T-cell (primary cell): ENCODE data around the gene MECP2. TPM values are rescaled to one million over a fixed set of nuclear protein-coding genes. Genes with fewer than 3 reads are reported as not detected.
A peak's percentile ranks its signal among the peaks of the same experiment; 100 is the strongest.

Experiments used
- ATAC-seq, 4 experiments: fragments of 200-7000 bp in 3 of 4; fragments of 150-1000 bp in 1 of 4; cut with Tn5 transposase; replicated peaks in 1 of 4; 1 replicate in 3 of 4; 2 replicates in 1 of 4; pipeline ENCODE4 v1.10.0; 2021; ENCODE audit warnings: moderate library complexity in 3 of 4, mild to moderate bottlenecking in 2 of 4, moderate number of reproducible peaks in 1 of 4
- CTCF ChIA-PET, 2 donors: fragments of 300-600 bp; sonication (Branson Sonifier 250); formaldehyde crosslinking; loops; one replicate each; lab custom pipeline; 2022; ENCODE audit warnings: antibody characterized with exemption in 2 of 2; lab: Charles Lee
- POLR2A ChIA-PET, 2 donors: fragments of 300-600 bp; sonication (Branson Sonifier 250); formaldehyde crosslinking; loops; one replicate each; lab custom pipeline; 2022; ENCODE audit warnings: antibody characterized with exemption in 2 of 2; lab: Charles Lee
- DNase-seq, 35 experiments: peaks; one replicate each; pipeline versions ENCODE4 v3.0.0 to v3.0.0-alpha.2; 2013 to 2023
- H3K27ac ChIP-seq: one replicate; pipeline ENCODE4 v1.5.1; 2013; ENCODE audit warnings: low read length
- H3K27me3 ChIP-seq, 2 experiments: replicated peaks in 1 of 2; 1 replicate in 1 of 2; 2 replicates in 1 of 2; pipeline versions ENCODE4 v1.6.1 to v1.7.0; 2013; ENCODE audit warnings: low read length in 1 of 2, mixed read lengths in 1 of 2; ENCODE audit not compliant: control insufficient read depth in 2 of 2, insufficient read depth in 2 of 2; ENCODE audit errors: extremely low read depth in 1 of 2
- H3K36me3 ChIP-seq, 2 donors: 1 replicate in 1 of 2; 2 replicates in 1 of 2; pipeline versions ENCODE4 v1.6.1 to v1.7.0; 2013; ENCODE audit warnings: low read length in 1 of 2; ENCODE audit not compliant: control insufficient read depth in 2 of 2, insufficient read depth in 1 of 2; ENCODE audit errors: extremely low read depth in 1 of 2
- H3K4me1 ChIP-seq, 2 experiments: 1 replicate in 1 of 2; 2 replicates in 1 of 2; pipeline versions ENCODE4 v1.6.1 to v1.7.0; 2013; ENCODE audit warnings: low read length in 2 of 2, mixed read lengths in 1 of 2; ENCODE audit not compliant: insufficient read depth in 2 of 2, control insufficient read depth in 1 of 2; ENCODE audit errors: extremely low read depth in 1 of 2
- H3K4me3 ChIP-seq, 2 donors: 1 replicate in 1 of 2; 2 replicates in 1 of 2; pipeline versions ENCODE4 v1.5.1 to v1.7.0; 2013; ENCODE audit warnings: mild to moderate bottlenecking in 2 of 2, low read length in 1 of 2, moderate library complexity in 1 of 2; ENCODE audit not compliant: control insufficient read depth in 1 of 2; ENCODE audit errors: extremely low read depth in 1 of 2
- H3K9me3 ChIP-seq: 2 replicates; pipeline ENCODE4 v1.7.0; 2013
- H3K27ac Mint-ChIP-seq, 2 donors: one replicate each; pipeline ENCODE4 v1.8.0; 2020 to 2021; ENCODE audit warnings: mild to moderate bottlenecking in 2 of 2, mixed read lengths in 2 of 2
- H3K27me3 Mint-ChIP-seq, 2 donors: one replicate each; pipeline ENCODE4 v1.8.0; 2021 to 2022; ENCODE audit warnings: mixed read lengths in 2 of 2
- H3K36me3 Mint-ChIP-seq: one replicate; pipeline ENCODE4 v1.8.0; 2021; ENCODE audit warnings: mixed read lengths
- H3K4me1 Mint-ChIP-seq, 3 donors: one replicate each; pipeline ENCODE4 v1.8.0; 2020 to 2022; ENCODE audit warnings: mixed read lengths in 3 of 3, mild to moderate bottlenecking in 1 of 3
- H3K4me3 Mint-ChIP-seq, 3 donors: one replicate each; pipeline ENCODE4 v1.8.0; 2020 to 2022; ENCODE audit warnings: mild to moderate bottlenecking in 3 of 3, mixed read lengths in 3 of 3, moderate library complexity in 3 of 3
- H3K9me3 Mint-ChIP-seq, 3 donors: one replicate each; pipeline ENCODE4 v1.8.0; 2020 to 2022; ENCODE audit warnings: mixed read lengths in 3 of 3
- WGBS: methylation state at CpG from one replicate; pipeline ENCODE4 v1.1.5; 2013; ENCODE audit warnings: missing lambda C conversion rate; ENCODE audit not compliant: insufficient coverage; 5-methylcytosine and 5-hydroxymethylcytosine counted together
- total RNA-seq, 35 experiments: library from RNA in 6 of 35; stranded (reverse) in 6 of 35; fragments of 120-200 nt in 1 of 35; gene quantifications; one replicate each; pipeline versions ENCODE4 v1.2.1 to v1.2.4 and lab custom pipeline; 2013 to 2026

MECP2 gene
- total RNA-seq, 5 donors from 2014 or later (not counting 1 experiment from before 2014, with no cell fraction given), result 84.9 to 129 (median 100) TPM

- DNase-seq (no peak), ATAC-seq (no peak)
- ChIA-PET POLR2A (no interaction called here), CTCF (interaction anchor here in 1 of 2 donors (0.5 to 0.6 kb wide), 2 partner anchors 11 to 24 kb away, joined by 3 to 6 read pairs; no protein-coding TSS in a partner anchor)
- peaks cover 76 to 88% (median 80%) of the 10 kb centered on the region in 3 donors for H3K4me1 Mint-ChIP-seq
- H3K4me3 Mint-ChIP-seq, result peak overlapping the region in 1 of 3 donors; percentile 15
- H3K27ac ChIP-seq, result no peak overlapping the region
- H3K36me3 Mint-ChIP-seq, result peaks cover 16% of the 10 kb centered on the region
- H3K27me3 ChIP-seq, result no peaks in the 10 kb centered on the region
- H3K36me3 ChIP-seq, result peaks cover 0 to 15% of the 10 kb centered on the region in 2 donors
- H3K4me1 ChIP-seq, result peaks cover 4 to 70% of the 10 kb centered on the region in 2 experiments
- H3K27ac Mint-ChIP-seq, result peak overlapping the region; percentile 56 to 78
- no peaks in the 10 kb centered on the region for H3K9me3 Mint-ChIP-seq
- H3K27me3 Mint-ChIP-seq, result peaks cover 0 to 24% of the 10 kb centered on the region in 2 donors
- 100% methylated on average over 3 of the region's 8 CpGs for WGBS
- H3K9me3 ChIP-seq, result no peaks in the 10 kb centered on the region
- H3K4me3 ChIP-seq, result no peak overlapping the region
Measured at GRCh38 chrX:154061801-154062200, 35.7 kb downstream of the MECP2 start.

GRCh38 chrX:154059729-154060245, 37.7 kb downstream of the MECP2 start:
- Mint-ChIP-seq H3K9me3 (no peaks in the 10 kb centered on the region), H3K36me3 (peaks cover 16% of the 10 kb centered on the region), H3K4me3 (no peak overlapping the region), H3K27me3 (peaks cover 0 to 24% of the 10 kb centered on the region in 2 donors), H3K4me1 (peaks cover 72 to 83% (median 80%) of the 10 kb centered on the region in 3 donors), H3K27ac (peak overlapping the region; percentile 79 to 84)
- Histone ChIP-seq H3K27me3 (no peaks in the 10 kb centered on the region), H3K4me1 (peaks cover 4 to 58% of the 10 kb centered on the region in 2 experiments), H3K4me3 (no peak overlapping the region), H3K9me3 (no peaks in the 10 kb centered on the region), H3K27ac (no peak overlapping the region), H3K36me3 (peaks cover 0 to 19% of the 10 kb centered on the region in 2 donors)
- ATAC-seq, result no peak
- ChIA-PET CTCF (interaction anchor here (0.5 to 1.2 kb wide), 4 partner anchors 11 to 132 kb away, joined by 3 read pairs; no protein-coding TSS in a partner anchor), POLR2A (interaction anchor here (0.6 to 0.7 kb wide), 2 partner anchors 440 to 485 kb away, joined by 3 read pairs; no protein-coding TSS in a partner anchor)
- WGBS, result 90% methylated on average over 2 of the region's 5 CpGs
- no peak for DNase-seq

GRCh38 chrX:154059231-154059630, 38.3 kb downstream of the MECP2 start:
- DNase-seq (no peak), ATAC-seq (no peak)
- Mint-ChIP-seq H3K4me3 (no peak overlapping the region), H3K9me3 (no peaks in the 10 kb centered on the region), H3K4me1 (peaks cover 67 to 78% (median 74%) of the 10 kb centered on the region in 3 donors), H3K36me3 (peaks cover 16% of the 10 kb centered on the region), H3K27me3 (peaks cover 0 to 24% of the 10 kb centered on the region in 2 donors), H3K27ac (peak overlapping the region; percentile 79 to 84)
- peaks cover 0 to 19% of the 10 kb centered on the region in 2 donors for H3K36me3 ChIP-seq
- H3K27ac ChIP-seq, result no peak overlapping the region
- WGBS, result no CpG with 5 or more reads among the region's 1 CpG
- no peaks in the 10 kb centered on the region for H3K9me3 ChIP-seq
- no peak overlapping the region for H3K4me3 ChIP-seq
- CTCF ChIA-PET, result interaction anchor here (0.5 to 1.2 kb wide), 5 partner anchors 10 to 131 kb away, joined by 3 to 4 read pairs (median 3); no protein-coding TSS in a partner anchor
- peaks cover 4 to 52% of the 10 kb centered on the region in 2 experiments for H3K4me1 ChIP-seq
- H3K27me3 ChIP-seq, result no peaks in the 10 kb centered on the region
- POLR2A ChIA-PET, result interaction anchor here (0.6 to 0.8 kb wide), 5 partner anchors 15 to 486 kb away, joined by 3 to 4 read pairs (median 3); no protein-coding TSS in a partner anchor

- Mint-ChIP-seq H3K27me3 (peaks cover 0 to 24% of the 10 kb centered on the region in 2 donors), H3K4me3 (no peak overlapping the region), H3K4me1 (peaks cover 63 to 71% (median 66%) of the 10 kb centered on the region in 3 donors), H3K9me3 (no peaks in the 10 kb centered on the region), H3K36me3 (peaks cover 16% of the 10 kb centered on the region), H3K27ac (peak overlapping the region; percentile 59 to 71)
- Histone ChIP-seq H3K36me3 (peaks cover 0 to 21% of the 10 kb centered on the region in 2 donors), H3K4me1 (peaks cover 4 to 44% of the 10 kb centered on the region in 2 experiments), H3K9me3 (no peaks in the 10 kb centered on the region), H3K27me3 (no peaks in the 10 kb centered on the region), H3K27ac (no peak overlapping the region), H3K4me3 (no peak overlapping the region)
- DNase-seq, result no peak
- WGBS, result no CpG with 5 or more reads among the region's 11 CpGs
- ChIA-PET POLR2A (interaction anchor here (0.6 to 0.8 kb wide), 3 partner anchors 16 to 77 kb away, joined by 3 to 4 read pairs (median 4); no protein-coding TSS in a partner anchor), CTCF (interaction anchor here in 1 of 2 donors (0.7 to 1.2 kb wide), 2 partner anchors 10 to 40 kb away, joined by 3 to 4 read pairs; no protein-coding TSS in a partner anchor)
- no peak for ATAC-seq
Measured at GRCh38 chrX:154058214-154058997, 39.1 kb downstream of the MECP2 start.

- no peaks in the 10 kb centered on the region for H3K9me3 ChIP-seq
- no peaks in the 10 kb centered on the region for H3K27me3 ChIP-seq
- POLR2A ChIA-PET, result no interaction called here
- Mint-ChIP-seq H3K27me3 (peaks cover 0 to 24% of the 10 kb centered on the region in 2 donors), H3K4me1 (peaks cover 62 to 66% (median 63%) of the 10 kb centered on the region in 3 donors), H3K4me3 (peak overlapping the region in 1 of 3 donors; percentile 17), H3K36me3 (peaks cover 16% of the 10 kb centered on the region), H3K27ac (peak overlapping the region; percentile 71 to 85), H3K9me3 (no peaks in the 10 kb centered on the region)
- no peak overlapping the region for H3K4me3 ChIP-seq
- H3K36me3 ChIP-seq, result peaks cover 0 to 26% of the 10 kb centered on the region in 2 donors
- no peak for DNase-seq
- WGBS, result no CpG with 5 or more reads among the region's 1 CpG
- ATAC-seq, result peak in 1 of 4 experiments; percentile 3
- H3K4me1 ChIP-seq, result peaks cover 4 to 41% of the 10 kb centered on the region in 2 experiments
- CTCF ChIA-PET, result no interaction called here
- no peak overlapping the region for H3K27ac ChIP-seq
Measured at GRCh38 chrX:154057791-154058190, 39.7 kb downstream of the MECP2 start.

GRCh38 chrX:154056770-154057241, 40.7 kb downstream of the MECP2 start:
- Mint-ChIP-seq H3K4me3 (peak overlapping the region in 1 of 3 donors; percentile 17), H3K9me3 (no peaks in the 10 kb centered on the region), H3K4me1 (peaks cover 60 to 65% (median 61%) of the 10 kb centered on the region in 3 donors), H3K27ac (peak overlapping the region; percentile 13 to 85), H3K36me3 (peaks cover 16% of the 10 kb centered on the region), H3K27me3 (peaks cover 0 to 24% of the 10 kb centered on the region in 2 donors)
- Histone ChIP-seq H3K4me1 (peaks cover 4 to 36% of the 10 kb centered on the region in 2 experiments), H3K27me3 (no peaks in the 10 kb centered on the region), H3K27ac (peak overlapping the region; percentile 29), H3K36me3 (peaks cover 0 to 26% of the 10 kb centered on the region in 2 donors), H3K4me3 (no peak overlapping the region), H3K9me3 (no peaks in the 10 kb centered on the region)
- peak; percentile 34 to 65 (median 61) for ATAC-seq
- 0% methylated on average over 1 of the region's 8 CpGs for WGBS
- ChIA-PET POLR2A (interaction anchor here in 1 of 2 donors (0.6 kb wide), 1 partner anchor 44 kb away, joined by 6 read pairs; no protein-coding TSS in a partner anchor), CTCF (no interaction called here)
- peak in 8 of 35 experiments; percentile 1 to 24 (median 2) for DNase-seq
